Natural killer cell (primary cell): Measurements from ENCODE around the gene CXXC5. TPM values are rescaled to one million over a fixed set of nuclear protein-coding genes. Genes with fewer than 3 reads are reported as not detected.

Source experiments
- ATAC-seq, 3 donors: fragments of 150-1000 bp in 2 of 3; fragments of 200-7000 bp in 1 of 3; cut with Tn5 transposase; 1 replicate in 1 of 3; 2 replicates in 2 of 3; pipeline ENCODE4 v1.10.0; 2021; ENCODE audit warnings: mild to moderate bottlenecking in 2 of 3, moderate library complexity in 2 of 3
- DNase-seq, 2 donors: peaks; one replicate each; pipeline versions ENCODE4 v3.0.0 to v3.0.0-alpha.2; 2013 to 2021; ENCODE audit warnings: mixed read lengths in 1 of 2
- H3K27ac ChIP-seq: one replicate; pipeline ENCODE4 v1.5.1; 2013; ENCODE audit warnings: mild to moderate bottlenecking, low read length
- H3K27me3 ChIP-seq: one replicate; pipeline ENCODE4 v1.6.1; 2013; ENCODE audit warnings: low read length; ENCODE audit not compliant: control insufficient read depth, insufficient read depth
- H3K36me3 ChIP-seq: one replicate; pipeline ENCODE4 v1.6.1; 2013; ENCODE audit warnings: low read length; ENCODE audit not compliant: control insufficient read depth, insufficient read depth
- H3K4me1 ChIP-seq: one replicate; pipeline ENCODE4 v1.6.1; 2013; ENCODE audit warnings: low read length; ENCODE audit not compliant: control insufficient read depth, insufficient read depth
- H3K4me3 ChIP-seq: one replicate; pipeline ENCODE4 v1.5.1; 2013; ENCODE audit warnings: low read length
- H3K9me3 ChIP-seq: one replicate; pipeline ENCODE4 v1.6.1; 2013; ENCODE audit warnings: low read length; ENCODE audit not compliant: control insufficient read depth, insufficient read depth
- H3K27ac Mint-ChIP-seq, 2 donors: one replicate each; pipeline ENCODE4 v1.8.0; 2022; ENCODE audit warnings: mild to moderate bottlenecking in 2 of 2, mixed read lengths in 2 of 2, moderate library complexity in 1 of 2
- H3K27me3 Mint-ChIP-seq, 2 donors: one replicate each; pipeline ENCODE4 v1.8.0; 2022; ENCODE audit warnings: low read depth in 2 of 2, mixed read lengths in 2 of 2
- H3K36me3 Mint-ChIP-seq: one replicate; pipeline ENCODE4 v1.8.0; 2022; ENCODE audit warnings: mixed read lengths
- H3K4me1 Mint-ChIP-seq, 2 donors: one replicate each; pipeline ENCODE4 v1.8.0; 2022; ENCODE audit warnings: mixed read lengths in 2 of 2
- H3K4me3 Mint-ChIP-seq: one replicate; pipeline ENCODE4 v1.8.0; 2022; ENCODE audit warnings: mild to moderate bottlenecking, moderate library complexity, mixed read lengths
- H3K9me3 Mint-ChIP-seq, 2 donors: one replicate each; pipeline ENCODE4 v1.8.0; 2022; ENCODE audit warnings: mixed read lengths in 2 of 2
- CTCF ChIP-seq: fragments of 200-600 bp; IDR thresholded peaks from one replicate; pipeline ENCODE4 v1.8.0; 2022; ENCODE audit warnings: antibody characterized with exemption
- WGBS: methylation state at CpG from one replicate; pipeline ENCODE4 v1.1.7; 2013; ENCODE audit warnings: missing lambda C conversion rate; ENCODE audit not compliant: insufficient coverage; 5-methylcytosine and 5-hydroxymethylcytosine counted together
- intact Hi-C: fragments of 100-400 bp; cut with micrococcal nuclease; formaldehyde crosslinking; loops from one replicate; pipeline ENCODE4 v1.14.2; 2022
- total RNA-seq, 4 donors: library from RNA; stranded (reverse); fragments of 120-200 nt in 1 of 4; gene quantifications; one replicate each; pipeline versions ENCODE4 v1.2.3 to v1.2.4, GENCODE V29; 2013 to 2022

CXXC5 gene
- total RNA-seq, 3 donors from 2014 or later (not counting 1 experiment from before 2014, with no cell fraction given), result 75.6 to 124 (median 84.8) TPM

- DNase-seq (peak; percentile 34 to 41), ATAC-seq (no peak)
- H3K4me3 Mint-ChIP-seq, result peak overlapping the region; percentile 88
- no peaks in the 10 kb centered on the region for H3K9me3 ChIP-seq
- peaks cover 52 to 73% of the 10 kb centered on the region in 2 donors for H3K4me1 Mint-ChIP-seq
- H3K27ac ChIP-seq, result peak overlapping the region; percentile 85
- peak; percentile 11 for TF ChIP-seq CTCF
- peaks cover 78% of the 10 kb centered on the region for H3K4me1 ChIP-seq
- under 1% methylated on average over 66 of the region's 77 CpGs for WGBS
- no peaks in the 10 kb centered on the region for H3K36me3 Mint-ChIP-seq
- H3K36me3 ChIP-seq, result no peaks in the 10 kb centered on the region
- peak overlapping the region; percentile 91 to 94 for H3K27ac Mint-ChIP-seq
- H3K27me3 Mint-ChIP-seq, result no peaks in the 10 kb centered on the region
- no peaks in the 10 kb centered on the region for H3K9me3 Mint-ChIP-seq
- intact Hi-C loops, result no loop called here
- no peaks in the 10 kb centered on the region for H3K27me3 ChIP-seq
- H3K4me3 ChIP-seq, result peak overlapping the region; percentile 73
Measured at GRCh38 chr5:139649082-139649991, 1.2 kb downstream of the CXXC5 start.

DNA sequence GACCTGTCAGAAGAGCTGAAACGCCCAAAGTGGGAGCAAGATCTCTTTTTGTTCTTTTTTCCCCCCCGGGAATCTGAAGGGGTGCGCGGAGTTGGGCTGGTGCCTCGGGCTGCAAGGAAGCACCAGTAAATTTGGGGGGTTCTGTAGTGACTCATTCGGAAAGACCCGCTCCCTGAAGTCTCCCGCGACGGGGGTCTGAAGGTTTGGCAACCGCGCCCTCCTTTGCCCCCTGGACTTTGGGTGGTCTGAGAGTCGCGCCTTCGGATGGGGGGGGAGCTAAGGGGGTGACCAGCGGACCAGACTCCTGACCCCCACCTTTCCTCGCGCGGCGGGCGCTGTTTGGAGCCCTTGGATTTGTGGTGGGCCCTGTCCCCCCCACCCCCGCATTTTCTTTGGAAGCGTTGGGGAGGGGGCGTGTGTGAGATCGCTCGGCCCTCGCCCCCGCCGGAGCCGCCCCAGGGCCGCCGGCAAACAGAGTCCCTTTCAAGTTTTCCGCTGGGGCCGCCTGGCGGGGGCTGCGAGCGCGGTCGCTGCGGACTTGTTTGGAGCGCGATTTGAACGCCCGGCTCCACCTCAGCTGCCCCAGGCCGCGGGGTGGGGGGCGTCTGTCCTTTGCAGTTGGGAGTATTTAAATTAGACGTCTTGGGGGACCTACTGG is 2.0 kb downstream of the CXXC5 start:
- under 1% methylated on average over 48 of the region's 48 CpGs for WGBS
- DNase-seq (peak; percentile 56 to 57), ATAC-seq (no peak)
- Histone ChIP-seq H3K9me3 (no peaks in the 10 kb centered on the region), H3K4me3 (peak overlapping the region; percentile 73), H3K36me3 (no peaks in the 10 kb centered on the region), H3K27ac (peak overlapping the region; percentile 85), H3K4me1 (peaks cover 79% of the 10 kb centered on the region), H3K27me3 (no peaks in the 10 kb centered on the region)
- peak; percentile 47 for TF ChIP-seq CTCF
- intact Hi-C loops, result no loop called here
- no peaks in the 10 kb centered on the region for H3K9me3 Mint-ChIP-seq
- H3K4me3 Mint-ChIP-seq, result peak overlapping the region; percentile 88
- no peaks in the 10 kb centered on the region for H3K36me3 Mint-ChIP-seq
- H3K4me1 Mint-ChIP-seq, result peaks cover 54 to 75% of the 10 kb centered on the region in 2 donors
- H3K27me3 Mint-ChIP-seq, result no peaks in the 10 kb centered on the region
- peak overlapping the region; percentile 91 to 94 for H3K27ac Mint-ChIP-seq

GRCh38 chr5:139650689-139651042 is 2.5 kb downstream of the CXXC5 start:
- Histone ChIP-seq H3K27ac (peak overlapping the region; percentile 85), H3K4me1 (peaks cover 79% of the 10 kb centered on the region), H3K36me3 (no peaks in the 10 kb centered on the region), H3K9me3 (no peaks in the 10 kb centered on the region), H3K27me3 (no peaks in the 10 kb centered on the region), H3K4me3 (peak overlapping the region; percentile 73)
- H3K36me3 Mint-ChIP-seq, result no peaks in the 10 kb centered on the region
- WGBS, result 8% methylated on average over 12 of the region's 13 CpGs
- intact Hi-C loops, result no loop called here
- H3K27me3 Mint-ChIP-seq, result no peaks in the 10 kb centered on the region
- peaks cover 57 to 78% of the 10 kb centered on the region in 2 donors for H3K4me1 Mint-ChIP-seq
- no peaks in the 10 kb centered on the region for H3K9me3 Mint-ChIP-seq
- DNase-seq (no peak), ATAC-seq (no peak)
- peak overlapping the region; percentile 91 to 94 for H3K27ac Mint-ChIP-seq
- H3K4me3 Mint-ChIP-seq, result peak overlapping the region; percentile 88
- TF ChIP-seq CTCF, result peak; percentile 4
